ENCODE measurements around the gene ST7. TPM values are rescaled to one million over a fixed set of nuclear protein-coding genes. Genes with fewer than 3 reads are reported as not detected.

ST7 gene
- total and polyA plus RNA-seq, 7 donors: 5.3 to 37.7 (median 19.0) TPM

- WGBS, 2 donors: 31 to 89% methylated on average over 1 of the region's 1 CpG
- no peaks in the 10 kb centered on the region for H3K4me1 ChIP-seq
These were observed 306.3 kb downstream of the ST7 start for GRCh38 chr7:117259615-117260014.

DNA sequence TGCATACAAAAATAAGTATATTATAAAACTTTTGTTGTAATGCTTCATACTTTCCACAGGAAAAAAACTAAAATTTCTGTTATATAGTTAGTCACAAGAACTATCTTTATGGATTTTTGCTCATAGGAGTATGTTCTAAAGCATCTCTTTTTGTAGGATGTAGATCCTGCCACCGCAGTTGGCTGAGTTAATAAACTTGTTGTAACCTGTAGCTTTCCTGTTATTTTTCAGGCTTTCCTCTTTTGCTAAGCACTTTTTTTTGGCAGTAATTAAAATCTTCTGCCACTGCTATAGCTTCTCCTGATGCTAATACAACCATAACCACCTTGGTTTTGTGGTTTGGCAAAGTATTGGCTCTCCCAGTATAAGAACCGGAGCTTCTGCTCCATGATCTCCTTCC is 309.2 kb downstream of the ST7 start:
- H3K4me3 ChIP-seq: no peak overlapping the region
- H3K9me3 ChIP-seq: no peaks in the 10 kb centered on the region
- no peaks in the 10 kb centered on the region for H3K27me3 ChIP-seq
- WGBS, 2 donors: 92 to 93% methylated on average over 2 of the region's 2 CpGs
- TF ChIP-seq POLR2A (IDR thresholded peaks at IDR 0.05): no peak
- H3K27ac ChIP-seq: no peak overlapping the region
- H3K36me3 ChIP-seq: no peaks in the 10 kb centered on the region
- intact Hi-C loops (cut with DNase I): no loop called here
- no peak for DNase-seq
- H3K4me1 ChIP-seq: no peaks in the 10 kb centered on the region

More at GRCh38 chr7:117259615-117260014, 306.3 kb downstream of the ST7 start:
- H3K9me3 ChIP-seq: no peaks in the 10 kb centered on the region
- no peak overlapping the region for H3K4me3 ChIP-seq
- H3K27me3 ChIP-seq: no peaks in the 10 kb centered on the region
- no peak for TF ChIP-seq CTCF (IDR thresholded peaks at IDR 0.05)
- no peak for TF ChIP-seq POLR2AphosphoS5 (IDR thresholded peaks at IDR 0.05)
- no peak for TF ChIP-seq EP300 (IDR thresholded peaks at IDR 0.05)
- TF ChIP-seq POLR2A (IDR thresholded peaks at IDR 0.05): no peak
- intact Hi-C loops (cut with DNase I): no loop called here
- no peak overlapping the region for H3K27ac ChIP-seq
- DNase-seq: no peak
- no peaks in the 10 kb centered on the region for H3K36me3 ChIP-seq

- no peaks in the 10 kb centered on the region for H3K36me3 ChIP-seq
- intact Hi-C loops (cut with DNase I): no loop called here
- 49 to 92% methylated on average over 1 of the region's 1 CpG for WGBS, 2 donors
- H3K27ac ChIP-seq: no peak overlapping the region
- no peak overlapping the region for H3K4me3 ChIP-seq
- no peaks in the 10 kb centered on the region for H3K9me3 ChIP-seq
- H3K27me3 ChIP-seq: no peaks in the 10 kb centered on the region
- H3K4me1 ChIP-seq: peaks cover 0 to 5% (median 0%) of the 10 kb centered on the region in 4 donors
- no peak for DNase-seq
- TF ChIP-seq EP300 (IDR thresholded peaks at IDR 0.05): no peak
- no peak for TF ChIP-seq POLR2A (IDR thresholded peaks at IDR 0.05)
- no peak for TF ChIP-seq CTCF (IDR thresholded peaks at IDR 0.05)
- TF ChIP-seq POLR2AphosphoS5 (IDR thresholded peaks at IDR 0.05): no peak
These were observed 311.4 kb downstream of the ST7 start for GRCh38 chr7:117264716-117265115.

GRCh38 chr7:117269417-117269816 is 316.1 kb downstream of the ST7 start:
- Histone ChIP-seq H3K9me3 (no peaks in the 10 kb centered on the region), H3K27ac (no peak overlapping the region), H3K4me3 (no peak overlapping the region), H3K4me1 (peaks cover 0 to 5% (median 0%) of the 10 kb centered on the region in 4 donors), H3K27me3 (no peaks in the 10 kb centered on the region), H3K36me3 (no peaks in the 10 kb centered on the region)
- TF ChIP-seq CTCF (IDR thresholded peaks at IDR 0.05): no peak
- no peak for TF ChIP-seq POLR2A (IDR thresholded peaks at IDR 0.05)
- TF ChIP-seq POLR2AphosphoS5 (IDR thresholded peaks at IDR 0.05): no peak
- TF ChIP-seq EP300 (IDR thresholded peaks at IDR 0.05): no peak
- no peak for DNase-seq
- intact Hi-C loops (cut with DNase I): no loop called here
- WGBS, 2 donors: 71 to 73% methylated on average over 5 of the region's 5 CpGs

GRCh38 chr7:117269886-117270285 is 316.6 kb downstream of the ST7 start:
- Histone ChIP-seq H3K9me3 (no peaks in the 10 kb centered on the region), H3K27ac (no peak overlapping the region), H3K36me3 (no peaks in the 10 kb centered on the region), H3K4me1 (peaks cover 0 to 5% (median 0%) of the 10 kb centered on the region in 4 donors), H3K4me3 (no peak overlapping the region), H3K27me3 (no peaks in the 10 kb centered on the region)
- DNase-seq: no peak
- 73 to 77% methylated on average over 3 of the region's 3 CpGs for WGBS, 2 donors
- TF ChIP-seq POLR2A (IDR thresholded peaks at IDR 0.05) (no peak), POLR2AphosphoS5 (IDR thresholded peaks at IDR 0.05) (no peak), EP300 (IDR thresholded peaks at IDR 0.05) (no peak), CTCF (IDR thresholded peaks at IDR 0.05) (no peak)
- intact Hi-C loops (cut with DNase I): no loop called here

All from sigmoid colon (tissue), 7 donors.